Loucy (cell line): ENCODE measurements around the gene ZNF469.

Experiments
- EZH2phosphoT487 ChIP-seq: fragments of 200-600 bp; IDR thresholded peaks from 2 replicates; pipeline ENCODE4 v1.6.1; 2018; ENCODE audit warnings: antibody characterized with exemption, mild to moderate bottlenecking, moderate library complexity, borderline replicate concordance
- TF ChIP-seq, protein P1 (sequence below): fragments of 200-600 bp; sonication (generic); conservative IDR thresholded peaks from 2 replicates; pipeline ENCODE4 v1.5.1; 2014; ENCODE audit warnings: mild to moderate bottlenecking, antibody characterized with exemption, low read length

DNA sequence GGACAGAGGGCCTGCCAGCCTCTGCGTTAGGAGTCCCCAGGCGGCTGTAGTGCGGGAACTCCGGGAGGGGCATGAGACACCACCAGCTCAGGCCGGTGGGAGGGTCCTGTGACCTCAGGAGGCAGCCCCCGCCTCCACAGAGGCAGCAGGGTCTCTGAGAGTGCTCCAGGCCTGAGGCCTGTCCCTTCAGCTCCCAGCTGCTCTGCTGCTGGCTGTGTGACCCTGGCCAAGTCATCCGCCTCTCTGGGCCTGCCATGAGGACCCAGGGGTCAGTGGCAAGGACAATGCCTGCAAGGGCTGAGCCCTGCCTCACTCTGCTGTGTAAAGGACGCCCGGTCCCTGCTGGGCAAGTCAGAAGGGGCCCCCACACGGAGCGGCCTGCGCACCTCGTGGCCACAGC, 43.3 kb downstream of the ZNF469 start:
- TF ChIP-seq, protein P1, sequence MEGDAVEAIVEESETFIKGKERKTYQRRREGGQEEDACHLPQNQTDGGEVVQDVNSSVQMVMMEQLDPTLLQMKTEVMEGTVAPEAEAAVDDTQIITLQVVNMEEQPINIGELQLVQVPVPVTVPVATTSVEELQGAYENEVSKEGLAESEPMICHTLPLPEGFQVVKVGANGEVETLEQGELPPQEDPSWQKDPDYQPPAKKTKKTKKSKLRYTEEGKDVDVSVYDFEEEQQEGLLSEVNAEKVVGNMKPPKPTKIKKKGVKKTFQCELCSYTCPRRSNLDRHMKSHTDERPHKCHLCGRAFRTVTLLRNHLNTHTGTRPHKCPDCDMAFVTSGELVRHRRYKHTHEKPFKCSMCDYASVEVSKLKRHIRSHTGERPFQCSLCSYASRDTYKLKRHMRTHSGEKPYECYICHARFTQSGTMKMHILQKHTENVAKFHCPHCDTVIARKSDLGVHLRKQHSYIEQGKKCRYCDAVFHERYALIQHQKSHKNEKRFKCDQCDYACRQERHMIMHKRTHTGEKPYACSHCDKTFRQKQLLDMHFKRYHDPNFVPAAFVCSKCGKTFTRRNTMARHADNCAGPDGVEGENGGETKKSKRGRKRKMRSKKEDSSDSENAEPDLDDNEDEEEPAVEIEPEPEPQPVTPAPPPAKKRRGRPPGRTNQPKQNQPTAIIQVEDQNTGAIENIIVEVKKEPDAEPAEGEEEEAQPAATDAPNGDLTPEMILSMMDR: no peak
- no peak for TF ChIP-seq EZH2phosphoT487
